ENCODE results near the gene PAIP1.

DNA sequence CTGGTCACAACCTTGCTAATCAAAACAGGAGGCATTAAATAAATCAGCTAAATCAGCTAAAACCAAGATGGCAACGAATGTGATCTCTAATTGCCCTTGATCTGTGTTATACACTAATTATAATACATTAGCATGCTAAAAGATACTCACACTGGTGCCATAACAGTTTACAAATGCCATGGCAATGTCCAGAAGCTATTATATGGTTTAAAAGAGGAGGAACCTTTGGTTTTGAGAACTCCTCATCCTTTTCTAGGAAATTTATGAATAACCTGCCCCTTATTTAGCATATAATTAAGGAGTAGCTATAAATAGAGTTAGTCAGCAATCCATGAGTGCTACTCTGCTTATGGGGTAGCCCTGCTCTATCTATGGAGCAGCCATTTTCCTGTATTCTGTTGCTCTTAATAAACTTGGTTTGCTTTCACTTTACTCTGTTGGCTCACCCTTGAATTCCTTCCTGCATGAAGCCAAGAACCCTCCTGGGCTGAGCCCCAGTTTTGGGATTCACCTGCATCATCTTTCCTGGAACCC is 27.4 kb upstream of the PAIP1 start:
- TF ChIP-seq, protein P1, sequence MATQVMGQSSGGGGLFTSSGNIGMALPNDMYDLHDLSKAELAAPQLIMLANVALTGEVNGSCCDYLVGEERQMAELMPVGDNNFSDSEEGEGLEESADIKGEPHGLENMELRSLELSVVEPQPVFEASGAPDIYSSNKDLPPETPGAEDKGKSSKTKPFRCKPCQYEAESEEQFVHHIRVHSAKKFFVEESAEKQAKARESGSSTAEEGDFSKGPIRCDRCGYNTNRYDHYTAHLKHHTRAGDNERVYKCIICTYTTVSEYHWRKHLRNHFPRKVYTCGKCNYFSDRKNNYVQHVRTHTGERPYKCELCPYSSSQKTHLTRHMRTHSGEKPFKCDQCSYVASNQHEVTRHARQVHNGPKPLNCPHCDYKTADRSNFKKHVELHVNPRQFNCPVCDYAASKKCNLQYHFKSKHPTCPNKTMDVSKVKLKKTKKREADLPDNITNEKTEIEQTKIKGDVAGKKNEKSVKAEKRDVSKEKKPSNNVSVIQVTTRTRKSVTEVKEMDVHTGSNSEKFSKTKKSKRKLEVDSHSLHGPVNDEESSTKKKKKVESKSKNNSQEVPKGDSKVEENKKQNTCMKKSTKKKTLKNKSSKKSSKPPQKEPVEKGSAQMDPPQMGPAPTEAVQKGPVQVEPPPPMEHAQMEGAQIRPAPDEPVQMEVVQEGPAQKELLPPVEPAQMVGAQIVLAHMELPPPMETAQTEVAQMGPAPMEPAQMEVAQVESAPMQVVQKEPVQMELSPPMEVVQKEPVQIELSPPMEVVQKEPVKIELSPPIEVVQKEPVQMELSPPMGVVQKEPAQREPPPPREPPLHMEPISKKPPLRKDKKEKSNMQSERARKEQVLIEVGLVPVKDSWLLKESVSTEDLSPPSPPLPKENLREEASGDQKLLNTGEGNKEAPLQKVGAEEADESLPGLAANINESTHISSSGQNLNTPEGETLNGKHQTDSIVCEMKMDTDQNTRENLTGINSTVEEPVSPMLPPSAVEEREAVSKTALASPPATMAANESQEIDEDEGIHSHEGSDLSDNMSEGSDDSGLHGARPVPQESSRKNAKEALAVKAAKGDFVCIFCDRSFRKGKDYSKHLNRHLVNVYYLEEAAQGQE (IDR thresholded peaks at IDR 0.05; ENCODE audit: low read depth) = no peak
- TF ChIP-seq YY1 (IDR thresholded peaks at IDR 0.05; ENCODE audit: low read depth) = no peak

Measured in Ishikawa (cell line).